HepG2 (cell line): ENCODE measurements around the gene RAB1B. TPM values are rescaled to one million over a fixed set of nuclear protein-coding genes. Genes with fewer than 3 reads are reported as not detected.

Experiments used
- MXD1 ChIP-seq: sonication (generic); formaldehyde crosslinking; IDR thresholded peaks from 2 replicates; pipeline ENCODE4 v1.4.0; 2020; ENCODE audit warnings: mild to moderate bottlenecking, missing genetic modification reagents
- NR0B2 ChIP-seq: sonication (generic); formaldehyde crosslinking; IDR thresholded peaks from 2 replicates; pipeline ENCODE4 v1.4.0; 2020; ENCODE audit warnings: mild to moderate bottlenecking, missing genetic modification reagents
- NR2C2 ChIP-seq: sonication (generic); formaldehyde crosslinking; IDR thresholded peaks from 2 replicates; pipeline ENCODE4 v1.4.0; 2020; ENCODE audit warnings: missing genetic modification reagents, mild to moderate bottlenecking, moderate library complexity, borderline replicate concordance
- PAXIP1 ChIP-seq: sonication (generic); formaldehyde crosslinking; conservative IDR thresholded peaks from 2 replicates; pipeline ENCODE4 v1.4.0; 2020; ENCODE audit warnings: mild to moderate bottlenecking, missing genetic modification reagents, moderate library complexity
- PRDM10 ChIP-seq: sonication (generic); formaldehyde crosslinking; IDR thresholded peaks from 2 replicates; pipeline ENCODE4 v1.4.0; 2020; ENCODE audit warnings: low read depth, missing genetic modification reagents
- SNRNP70 ChIP-seq: fragments of 200-400 bp; formaldehyde crosslinking; IDR thresholded peaks from 2 replicates; pipeline ENCODE4 v1.6.1; 2017; ENCODE audit warnings: mild to moderate bottlenecking, low read depth, low read length, moderate library complexity
- SOX13 ChIP-seq, 3 experiments: fragments of 450-650 bp in 1 of 3; sonication (generic) in 1 of 3; formaldehyde crosslinking in 1 of 3; IDR thresholded peaks in 2 of 3; conservative IDR thresholded peaks in 1 of 3; 2 replicates each; pipeline versions ENCODE4 v1.5.0 to v1.6.1; 2016 to 2020; ENCODE audit warnings: antibody characterized with exemption in 1 of 3, mild to moderate bottlenecking in 1 of 3, missing compliant biosample characterization in 1 of 3, missing genetic modification reagents in 1 of 3, moderate library complexity in 1 of 3
- TEAD2 ChIP-seq: sonication (generic); formaldehyde crosslinking; IDR thresholded peaks from 2 replicates; pipeline ENCODE4 v1.9.0; 2021; ENCODE audit warnings: missing genetic modification reagents
- ZNF12 ChIP-seq: sonication (generic); formaldehyde crosslinking; IDR thresholded peaks from 2 replicates; pipeline ENCODE4 v1.5.0; 2020; ENCODE audit warnings: missing genetic modification reagents
- ZNF207 ChIP-seq: fragments of 450-650 bp; IDR thresholded peaks from 2 replicates; pipeline ENCODE4 v1.6.1; 2016; ENCODE audit warnings: antibody characterized with exemption, borderline replicate concordance
- ZNF276 ChIP-seq: sonication (generic); formaldehyde crosslinking; IDR thresholded peaks from 2 replicates; pipeline ENCODE4 v1.4.0; 2020; ENCODE audit warnings: mild to moderate bottlenecking, low read depth, missing genetic modification reagents
- ZNF713 ChIP-seq: sonication (generic); formaldehyde crosslinking; IDR thresholded peaks from 2 replicates; pipeline ENCODE4 v1.4.0; 2020; ENCODE audit warnings: mild to moderate bottlenecking, missing genetic modification reagents
- ZNF816 ChIP-seq: sonication (generic); formaldehyde crosslinking; IDR thresholded peaks from 2 replicates; pipeline ENCODE4 v1.8.0; 2022; ENCODE audit warnings: missing genetic modification reagents, mild to moderate bottlenecking, borderline replicate concordance
- ZNF841 ChIP-seq: sonication (generic); formaldehyde crosslinking; IDR thresholded peaks from 2 replicates; pipeline ENCODE4 v1.8.1; 2023; ENCODE audit warnings: missing genetic modification reagents, borderline replicate concordance
- ZSCAN25 ChIP-seq: sonication (generic); formaldehyde crosslinking; IDR thresholded peaks from 2 replicates; pipeline ENCODE4 v1.8.0; 2022; ENCODE audit warnings: mild to moderate bottlenecking, missing genetic modification reagents
- polyA plus RNA-seq, 8 experiments: library from polyadenylated mRNA; depleted of rRNA in 3 of 8; stranded (reverse) in 7 of 8; unstranded in 1 of 8; fragments of >200 nt; fragmentation: Illumina TruSeq in 4 of 8; extraction: Trizol in 4 of 8; gene quantifications; 2 replicates each; pipeline versions ENCODE4 v1.2.1 to v1.2.3, GENCODE V29; 2011 to 2016; ENCODE audit warnings: low read depth in 4 of 8, missing spikeins in 1 of 8, mixed read lengths in 1 of 8; ENCODE audit not compliant: insufficient read depth in 1 of 8
- total RNA-seq, 5 experiments: library from RNA; depleted of rRNA; stranded (reverse); fragments of >200 nt; fragmentation: Illumina TruSeq; extraction: Trizol; gene quantifications; 2 replicates each; pipeline ENCODE4 v1.2.3, GENCODE V29; 2016; ENCODE audit warnings: low read depth in 1 of 5

The RAB1B gene
- total and polyA plus RNA-seq, 2 of the 13 experiments (the other 11 are each of a cell fraction or from before 2014, with no cell fraction given) = 77.9 to 87.9 TPM

- TF ChIP-seq PRDM10 (CRISPR knock-in tag) (no peak), ZNF816 (no peak), MXD1 (CRISPR knock-in tag) (no peak), ZNF276 (CRISPR knock-in tag) (no peak), NR0B2 (peak; percentile 68; the same call in 1 of the 2 replicates), ZNF841 (no peak), SNRNP70 (no peak), TEAD2 (CRISPR knock-in tag) (no peak), SOX13 (IDR thresholded peaks at IDR 0.05) (no peak), SOX13 (CRISPR knock-in tag; conservative IDR thresholded peaks at IDR 0.05 in 1 of 2, IDR thresholded peaks at IDR 0.05 in 1 of 2) (no peak), ZNF713 (CRISPR knock-in tag) (no peak), PAXIP1 (no peak), ZSCAN25 (CRISPR knock-in tag) (no peak), NR2C2 (no peak), ZNF12 (CRISPR knock-in tag) (no peak), ZNF207 (no peak)
Measured at GRCh38 chr11:66277471-66278362, 9.3 kb downstream of the RAB1B start, which contains the start of gene CNIH2 (continued).
